ENCODE results near the gene ST6GALNAC6. TPM values are rescaled to one million over a fixed set of nuclear protein-coding genes. Genes with fewer than 3 reads are reported as not detected.

Gene ST6GALNAC6, protein sequence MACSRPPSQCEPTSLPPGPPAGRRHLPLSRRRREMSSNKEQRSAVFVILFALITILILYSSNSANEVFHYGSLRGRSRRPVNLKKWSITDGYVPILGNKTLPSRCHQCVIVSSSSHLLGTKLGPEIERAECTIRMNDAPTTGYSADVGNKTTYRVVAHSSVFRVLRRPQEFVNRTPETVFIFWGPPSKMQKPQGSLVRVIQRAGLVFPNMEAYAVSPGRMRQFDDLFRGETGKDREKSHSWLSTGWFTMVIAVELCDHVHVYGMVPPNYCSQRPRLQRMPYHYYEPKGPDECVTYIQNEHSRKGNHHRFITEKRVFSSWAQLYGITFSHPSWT
- total RNA-seq: 108 and 138 TPM in 2 replicates

DNA sequence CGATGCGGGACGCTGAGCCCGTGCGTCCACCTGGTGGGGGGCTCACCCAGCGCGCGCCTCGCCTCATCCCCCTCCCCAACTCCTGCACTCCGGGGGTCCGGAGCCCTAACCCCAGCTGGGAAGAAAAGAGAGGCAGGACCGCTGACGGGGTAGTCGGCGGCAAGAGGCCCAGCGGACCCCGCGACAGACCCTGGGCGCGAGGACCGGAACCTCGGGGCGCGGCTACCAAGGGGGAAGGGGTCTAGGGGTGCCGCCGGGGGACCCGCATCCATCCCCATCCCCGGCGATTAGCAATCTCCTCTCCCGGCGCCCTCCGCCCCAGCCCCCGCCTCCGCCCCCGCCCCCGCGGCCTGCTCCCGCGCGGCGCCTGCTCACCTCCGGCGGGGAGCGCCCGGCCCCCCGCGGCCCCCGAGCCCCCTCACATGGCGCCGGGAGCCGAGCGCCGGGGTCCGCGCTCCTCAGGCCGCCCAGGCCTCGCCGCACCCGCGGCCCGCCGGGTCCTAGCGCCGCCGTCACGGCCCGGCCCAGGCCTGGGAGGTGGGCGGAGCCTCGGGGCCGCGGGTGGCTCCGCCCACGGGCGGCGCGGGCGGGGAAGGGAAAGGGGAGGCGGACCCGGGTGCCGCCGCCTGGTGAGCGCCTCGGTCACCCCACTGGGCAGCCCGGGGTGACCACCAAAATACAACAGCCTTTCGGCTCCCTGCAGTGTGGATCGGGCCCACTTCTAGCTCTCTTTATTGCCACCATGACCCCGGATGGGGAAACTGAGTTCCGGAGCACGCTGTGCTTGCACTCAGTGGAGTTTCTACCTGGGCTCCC is at the start of gene ST6GALNAC6:
Gene ST6GALNAC6, minus strand, starts transcription at position 476 of the 816 bp plus-strand sequence. CDS start 1,622 bp downstream, outside the sequence.

GRCh38 chr9:127937388-127938297 is 38.2 kb upstream of the ST6GALNAC6 start, which contains the start of gene DPM2:
DPM2 (minus strand) TSS chr9:127937854; CDS start chr9:127937820, 34 bp downstream.

GRCh38 chr9:127930231-127931091 is 31.1 kb upstream of the ST6GALNAC6 start, which contains the start of gene PIP5KL1:
PIP5KL1 (minus strand) TSS chr9:127930777; CDS start chr9:127930752, 25 bp downstream.

GRCh38 chr9:127916720-127917581 is 17.5 kb upstream of the ST6GALNAC6 start, which contains the start of gene ST6GALNAC4:
ST6GALNAC4 (minus strand) TSS chr9:127917041; CDS start chr9:127916419, 622 bp downstream.

DNA sequence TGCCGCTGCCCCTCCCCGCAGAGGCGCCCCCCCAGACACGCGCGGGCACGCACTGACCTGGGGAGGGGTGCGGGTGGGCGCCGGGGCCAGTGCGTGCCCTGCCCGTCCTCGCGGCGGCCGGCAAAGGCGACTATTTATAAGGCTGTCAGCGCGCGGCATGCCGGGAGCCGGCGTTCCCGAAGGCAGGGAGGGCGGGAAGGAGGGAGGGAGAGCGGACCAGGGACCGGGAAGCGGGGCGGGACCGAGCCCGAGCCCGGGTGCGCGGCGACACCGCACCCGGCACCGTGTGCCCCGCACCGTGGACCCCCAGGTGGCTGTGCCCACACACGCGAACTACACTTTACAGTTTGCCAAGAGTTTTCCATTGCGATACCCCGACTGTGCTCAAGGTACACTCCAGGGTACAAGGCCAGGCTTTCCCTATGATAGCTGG is 21.8 kb downstream of the ST6GALNAC6 start, which contains the start of gene AK1:
Gene AK1, minus strand, starts transcription at position 110 of the 433 bp plus-strand sequence. CDS start 3,058 bp downstream, outside the sequence.

GRCh38 chr9:127854184-127854806 is 45.1 kb downstream of the ST6GALNAC6 start, which contains the start of gene ENG:
ENG (minus strand) TSS chr9:127854658; CDS start chr9:127854355, 303 bp downstream.

Other genes starting within 250 kb of the ST6GALNAC6 start
- not detected in 2 replicates for gene CFAP157, start 192.6 kb downstream of the ST6GALNAC6 start, total RNA-seq
- gene PTRH1, start 183.9 kb downstream of the ST6GALNAC6 start, total RNA-seq: 24.6 and 39.2 TPM in 2 replicates
- 0.16 TPM in 1 of 2 replicates, not detected in the other for gene TTC16, start 183.5 kb downstream of the ST6GALNAC6 start, total RNA-seq
- gene TOR2A, start 164.3 kb downstream of the ST6GALNAC6 start, total RNA-seq: 9.4 and 12.5 TPM in 2 replicates
- 2.5 and 2.6 TPM in 2 replicates for gene SH2D3C, start 120.9 kb downstream of the ST6GALNAC6 start, total RNA-seq
- gene CDK9, start 113.6 kb downstream of the ST6GALNAC6 start, total RNA-seq: 41.8 and 48.0 TPM in 2 replicates
- 24.9 and 29.3 TPM in 2 replicates for gene FPGS, start 96.7 kb downstream of the ST6GALNAC6 start, total RNA-seq
- 570 and 620 TPM in 2 replicates for gene ENG, start 44.9 kb downstream of the ST6GALNAC6 start, total RNA-seq
- 91.3 and 105 TPM in 2 replicates for gene AK1, start 21.9 kb downstream of the ST6GALNAC6 start, total RNA-seq
- 66.1 and 73.9 TPM in 2 replicates for gene ST6GALNAC4, start 17.4 kb upstream of the ST6GALNAC6 start, total RNA-seq
- gene PIP5KL1, start 31.2 kb upstream of the ST6GALNAC6 start, total RNA-seq: 2.8 and 16.4 TPM in 2 replicates
- gene DPM2, start 38.3 kb upstream of the ST6GALNAC6 start, total RNA-seq: 7.8 and 15.6 TPM in 2 replicates
- gene EEIG1, start 81.4 kb upstream of the ST6GALNAC6 start, total RNA-seq: 6.1 and 6.6 TPM in 2 replicates
- gene NAIF1, start 167.7 kb upstream of the ST6GALNAC6 start, total RNA-seq: 6.5 and 7.3 TPM in 2 replicates
- 16.2 and 20.4 TPM in 2 replicates for gene SLC25A25, start 168.6 kb upstream of the ST6GALNAC6 start, total RNA-seq
- gene PTGES2, start 228.1 kb upstream of the ST6GALNAC6 start, total RNA-seq: 53.9 and 68.1 TPM in 2 replicates
- gene LCN2, start 249.8 kb upstream of the ST6GALNAC6 start, total RNA-seq: not detected in 2 replicates

Data from cardiac atrium fibroblast (primary cell).